ENCODE results near the gene NXPH4. TPM values are rescaled to one million over a fixed set of nuclear protein-coding genes. Genes with fewer than 3 reads are reported as not detected.
A peak's percentile ranks its signal among the peaks of the same experiment; 100 is the strongest.

The NXPH4 gene
- total RNA-seq, 1 experiment from 2014 or later, result not detected

DNA sequence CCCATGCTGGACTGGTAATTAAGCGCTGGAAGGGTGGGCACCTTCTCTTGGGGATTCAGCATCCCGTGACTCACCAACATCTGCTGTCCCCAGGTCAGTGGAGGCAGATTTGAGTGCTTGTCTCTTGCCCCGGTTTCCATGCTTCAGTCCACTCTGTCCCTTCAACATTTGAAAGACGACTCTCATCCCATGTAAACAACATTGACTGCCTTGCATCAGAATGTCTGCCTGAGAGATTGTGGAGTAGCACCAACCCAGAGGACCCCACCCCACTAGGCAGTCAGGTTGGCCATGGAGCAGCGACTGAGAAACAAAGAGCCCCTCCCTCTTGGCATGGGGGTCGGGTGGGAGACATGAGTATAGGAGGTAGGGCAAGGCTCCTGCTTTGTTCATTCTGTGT, 39.3 kb downstream of the NXPH4 start:
- in situ Hi-C loops (cut with HindIII; ENCODE audit: low sequenced_read_pairs), result no loop called here
- DNase-seq (ENCODE audit: low spot score), result no peak

DNA sequence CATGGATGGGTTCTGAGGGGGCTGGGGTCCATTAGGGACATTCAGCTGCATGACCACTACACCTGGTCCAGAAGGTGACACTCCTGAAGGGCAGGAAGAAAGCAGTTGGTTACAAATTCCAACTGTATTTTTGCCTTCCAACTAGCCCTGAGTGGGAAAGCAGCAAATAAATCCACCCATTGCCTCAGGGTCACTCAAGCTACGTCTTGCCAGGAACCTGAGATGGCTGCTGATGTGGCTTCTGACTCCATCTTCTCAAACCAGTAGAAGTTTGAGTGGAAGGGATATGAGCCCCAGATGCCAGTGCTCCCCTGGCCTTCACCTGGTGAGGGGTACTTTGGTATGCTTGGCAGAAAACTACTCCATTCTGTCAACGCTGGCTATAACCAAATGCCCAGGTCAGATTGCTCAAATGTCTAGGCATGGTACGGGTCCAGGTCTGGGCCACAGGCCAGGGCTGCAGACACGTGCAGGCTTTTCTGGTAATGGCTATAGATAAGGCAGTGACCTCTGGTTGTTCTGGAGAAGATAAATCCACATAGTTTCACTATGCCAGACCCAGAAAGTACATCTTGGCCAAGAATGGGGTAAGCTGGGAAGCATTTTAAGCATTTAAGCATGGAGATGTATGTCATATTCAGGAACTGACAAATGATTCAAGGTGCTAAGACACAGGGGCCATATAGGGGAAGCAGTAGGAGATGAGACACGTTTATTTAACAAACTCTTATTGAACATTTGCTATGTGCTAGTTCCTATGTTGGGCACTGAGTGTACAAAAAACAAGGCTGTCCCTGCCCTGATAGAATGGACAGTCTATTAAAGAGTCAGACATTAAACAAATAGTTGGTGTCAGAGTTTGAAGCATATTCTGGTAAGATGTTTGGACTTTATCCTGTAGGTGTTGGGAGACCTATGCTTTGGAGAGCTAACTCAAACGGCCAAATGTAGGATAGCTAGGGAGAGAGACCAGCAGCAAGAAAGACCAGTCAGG, 42.7 kb downstream of the NXPH4 start:
- in situ Hi-C loops (cut with HindIII; ENCODE audit: low sequenced_read_pairs), result no loop called here
- DNase-seq (ENCODE audit: low spot score), result no peak

DNA sequence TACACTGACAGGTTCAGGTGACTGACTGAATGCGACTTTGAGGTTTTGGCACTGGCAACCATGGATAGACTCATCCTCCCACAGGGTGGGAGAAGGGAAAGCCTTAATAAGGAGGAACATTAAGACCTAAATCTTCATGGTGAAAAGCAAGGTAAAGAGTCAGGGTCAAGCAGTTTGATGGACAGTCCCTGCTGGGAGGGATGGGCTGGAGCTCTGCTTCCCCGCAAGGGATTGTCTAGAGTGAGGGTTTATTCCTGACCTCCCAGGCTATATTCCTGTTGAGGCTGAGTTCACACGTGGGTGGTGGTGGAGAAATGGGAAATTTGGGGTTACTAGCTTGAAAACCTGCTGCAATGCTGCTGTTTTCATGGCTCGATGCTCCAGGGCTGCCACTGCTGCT, 43.8 kb downstream of the NXPH4 start:
- no peak for DNase-seq (ENCODE audit: low spot score)
- in situ Hi-C loops (cut with HindIII; ENCODE audit: low sequenced_read_pairs), result no loop called here

GRCh38 chr12:57261428-57261865, 44.9 kb downstream of the NXPH4 start:
- peak; percentile 71 for DNase-seq (ENCODE audit: low spot score)
- in situ Hi-C loops (cut with HindIII; ENCODE audit: low sequenced_read_pairs), result no loop called here

DNA sequence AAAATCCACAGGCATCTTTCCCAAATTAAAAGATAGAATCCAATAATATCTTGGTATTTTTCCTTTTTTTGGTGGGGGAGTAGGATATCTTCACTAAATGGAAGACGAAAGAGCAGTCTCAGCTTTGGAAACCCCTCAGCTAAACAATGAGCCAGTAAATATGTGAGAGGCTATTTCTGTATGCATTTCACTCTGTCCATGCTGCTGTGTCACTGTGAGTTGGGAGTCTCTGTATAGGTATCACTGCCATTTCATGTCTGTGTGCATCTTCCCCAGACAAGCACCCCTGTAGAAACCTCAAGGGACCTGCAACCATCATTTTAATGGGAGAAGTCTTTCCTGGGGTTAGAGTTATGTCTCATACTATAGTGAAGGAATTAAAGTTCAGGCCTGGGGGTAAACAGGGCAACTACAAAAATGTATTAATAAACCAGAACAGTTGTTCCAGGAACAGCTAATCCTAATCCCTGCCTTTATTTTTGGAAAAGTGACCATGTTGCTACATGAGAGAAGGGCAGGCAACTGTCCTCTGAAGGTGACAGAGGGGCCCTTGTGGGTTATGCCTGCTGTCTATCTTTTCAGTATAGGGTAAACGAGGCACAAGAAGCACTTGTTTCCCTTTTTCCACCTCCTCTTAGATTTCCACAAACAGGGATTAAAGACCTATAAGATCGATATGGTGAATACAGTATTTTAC, 45.7 kb downstream of the NXPH4 start:
- DNase-seq (ENCODE audit: low spot score), result no peak
- in situ Hi-C loops (cut with HindIII; ENCODE audit: low sequenced_read_pairs), result no loop called here

DNA sequence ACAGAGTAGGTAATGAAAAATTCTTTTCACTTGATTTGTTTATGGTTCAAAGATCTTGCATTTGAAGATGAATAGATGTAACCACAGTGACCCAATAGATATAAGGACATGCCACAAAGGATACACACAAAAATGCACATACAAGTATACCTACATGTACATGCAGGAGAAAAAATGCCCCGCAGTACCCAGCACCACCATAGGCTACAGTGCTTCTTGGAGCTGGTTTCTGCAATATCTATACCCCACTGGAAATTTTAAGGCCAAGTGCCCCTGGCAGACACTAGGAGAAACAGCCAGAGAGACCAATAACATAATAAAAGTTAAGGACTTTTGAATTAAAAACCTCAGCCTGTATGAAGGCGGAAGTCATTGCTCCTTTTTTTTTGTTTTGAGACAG, 46.5 kb downstream of the NXPH4 start:
- DNase-seq (ENCODE audit: low spot score), result no peak
- in situ Hi-C loops (cut with HindIII; ENCODE audit: low sequenced_read_pairs), result no loop called here

GRCh38 chr12:57266681-57267080, 50.1 kb downstream of the NXPH4 start:
- in situ Hi-C loops (cut with HindIII; ENCODE audit: low sequenced_read_pairs), result no loop called here
- DNase-seq (ENCODE audit: low spot score), result no peak

GRCh38 chr12:57268264-57268663, 51.7 kb downstream of the NXPH4 start:
- in situ Hi-C loops (cut with HindIII; ENCODE audit: low sequenced_read_pairs), result no loop called here
- no peak for DNase-seq (ENCODE audit: low spot score)

- DNase-seq (ENCODE audit: low spot score), result peak; percentile 20
- in situ Hi-C loops (cut with HindIII; ENCODE audit: low sequenced_read_pairs), result no loop called here
Observed at GRCh38 chr12:57270966-57271470, 54.4 kb downstream of the NXPH4 start.

DNA sequence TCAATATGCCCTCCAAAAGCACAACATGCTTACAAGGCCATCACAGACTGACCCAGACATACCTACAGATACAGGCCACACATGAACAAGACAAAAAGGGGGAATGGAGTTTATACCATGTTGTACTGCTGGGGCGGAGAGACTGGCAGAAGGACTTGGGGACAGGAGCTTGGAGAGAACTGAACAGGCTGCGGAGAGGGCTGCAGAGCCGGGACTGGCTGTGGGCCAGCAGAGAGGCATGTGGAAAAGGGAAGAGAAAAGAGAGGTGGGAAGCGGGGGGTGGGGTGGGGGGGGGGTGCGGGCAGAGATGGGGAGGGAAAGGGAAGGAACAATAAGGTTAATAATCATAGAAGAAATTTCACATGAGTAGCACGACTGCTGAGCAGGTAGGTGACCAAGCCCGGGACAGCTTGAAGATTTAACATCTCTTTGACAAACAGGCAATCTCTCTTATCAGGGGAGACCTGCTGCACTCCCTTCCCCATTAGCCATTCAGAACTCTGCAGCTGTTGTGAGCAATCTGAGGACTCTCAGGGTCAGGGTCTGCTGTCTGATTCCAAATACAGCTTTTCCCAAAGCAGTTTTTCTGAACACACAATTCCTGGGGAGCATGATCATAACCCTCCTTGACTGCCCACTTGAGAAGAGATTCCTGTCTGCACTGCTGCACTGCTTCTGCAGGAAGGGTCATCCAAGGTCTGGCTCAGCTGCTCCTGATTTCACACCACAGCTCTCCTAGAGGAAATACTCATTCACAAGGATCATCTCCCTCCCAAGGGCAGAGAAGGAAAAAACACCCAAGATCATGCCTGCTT, 56.0 kb downstream of the NXPH4 start:
- DNase-seq (ENCODE audit: low spot score), result peak; percentile 60
- in situ Hi-C loops (cut with HindIII; ENCODE audit: low sequenced_read_pairs), result no loop called here

GRCh38 chr12:57273516-57273915, 56.9 kb downstream of the NXPH4 start:
- DNase-seq (ENCODE audit: low spot score), result no peak
- in situ Hi-C loops (cut with HindIII; ENCODE audit: low sequenced_read_pairs), result no loop called here

Other genes with a start within 250 kb of the NXPH4 start
- gene ZBTB39, start 210.2 kb upstream of the NXPH4 start, total RNA-seq (2014; rRNA removed; shearing (Covaris generic)), result 5.3 and 9.1 TPM in 2 replicates
- 0.85 TPM in 1 of 2 replicates, not detected in the other for gene TAC3, start 200.3 kb upstream of the NXPH4 start, total RNA-seq (2014; rRNA removed; shearing (Covaris generic))
- gene MYO1A, start 166.7 kb upstream of the NXPH4 start, total RNA-seq (2014; rRNA removed; shearing (Covaris generic)), result 1.6 TPM in 1 of 2 replicates, not detected in the other
- 17.4 and 23.9 TPM in 2 replicates for gene NEMP1, start 138.0 kb upstream of the NXPH4 start, total RNA-seq (2014; rRNA removed; shearing (Covaris generic))
- gene NAB2, start 127.7 kb upstream of the NXPH4 start, total RNA-seq (2014; rRNA removed; shearing (Covaris generic)), result 44.2 TPM in 2 replicates
- gene STAT6, start 105.4 kb upstream of the NXPH4 start, total RNA-seq (2014; rRNA removed; shearing (Covaris generic)), result 62.6 and 64.9 TPM in 2 replicates
- 19.3 and 25.1 TPM in 2 replicates for gene LRP1, start 88.3 kb upstream of the NXPH4 start, total RNA-seq (2014; rRNA removed; shearing (Covaris generic))
- not detected in 2 replicates for gene LRP1-AS, start 69.2 kb upstream of the NXPH4 start, total RNA-seq (2014; rRNA removed; shearing (Covaris generic))
- 160 and 174 TPM in 2 replicates for gene SHMT2, start 12.9 kb downstream of the NXPH4 start, total RNA-seq (2014; rRNA removed; shearing (Covaris generic))
- gene STAC3, start 34.4 kb downstream of the NXPH4 start, total RNA-seq (2014; rRNA removed; shearing (Covaris generic)), result 0.14 TPM in 1 of 2 replicates, not detected in the other
- gene R3HDM2, start 214.2 kb downstream of the NXPH4 start, total RNA-seq (2014; rRNA removed; shearing (Covaris generic)), result 6.3 and 8.9 TPM in 2 replicates
- not detected in 2 replicates for gene INHBC, start 218.0 kb downstream of the NXPH4 start, total RNA-seq (2014; rRNA removed; shearing (Covaris generic))
- gene INHBE, start 238.5 kb downstream of the NXPH4 start, total RNA-seq (2014; rRNA removed; shearing (Covaris generic)), result 0.43 and 0.78 TPM in 2 replicates
- 4.7 and 6.4 TPM in 2 replicates for gene GLI1, start 243.0 kb downstream of the NXPH4 start, total RNA-seq (2014; rRNA removed; shearing (Covaris generic))